Embryonic facial prominence (tissue), 1 donor: ENCODE measurements around the gene XRCC1.
"Not testable (repeated sequence)": the region's sequence is repeated elsewhere in the genome, so short reads cannot be mapped to it uniquely, and the experiment has no call there.

Experiments
- DNase-seq: peaks from one replicate; pipeline ENCODE4 v3.0.0-alpha.2; 2016; ENCODE audit errors: extremely low spot score

XRCC1 gene

DNA sequence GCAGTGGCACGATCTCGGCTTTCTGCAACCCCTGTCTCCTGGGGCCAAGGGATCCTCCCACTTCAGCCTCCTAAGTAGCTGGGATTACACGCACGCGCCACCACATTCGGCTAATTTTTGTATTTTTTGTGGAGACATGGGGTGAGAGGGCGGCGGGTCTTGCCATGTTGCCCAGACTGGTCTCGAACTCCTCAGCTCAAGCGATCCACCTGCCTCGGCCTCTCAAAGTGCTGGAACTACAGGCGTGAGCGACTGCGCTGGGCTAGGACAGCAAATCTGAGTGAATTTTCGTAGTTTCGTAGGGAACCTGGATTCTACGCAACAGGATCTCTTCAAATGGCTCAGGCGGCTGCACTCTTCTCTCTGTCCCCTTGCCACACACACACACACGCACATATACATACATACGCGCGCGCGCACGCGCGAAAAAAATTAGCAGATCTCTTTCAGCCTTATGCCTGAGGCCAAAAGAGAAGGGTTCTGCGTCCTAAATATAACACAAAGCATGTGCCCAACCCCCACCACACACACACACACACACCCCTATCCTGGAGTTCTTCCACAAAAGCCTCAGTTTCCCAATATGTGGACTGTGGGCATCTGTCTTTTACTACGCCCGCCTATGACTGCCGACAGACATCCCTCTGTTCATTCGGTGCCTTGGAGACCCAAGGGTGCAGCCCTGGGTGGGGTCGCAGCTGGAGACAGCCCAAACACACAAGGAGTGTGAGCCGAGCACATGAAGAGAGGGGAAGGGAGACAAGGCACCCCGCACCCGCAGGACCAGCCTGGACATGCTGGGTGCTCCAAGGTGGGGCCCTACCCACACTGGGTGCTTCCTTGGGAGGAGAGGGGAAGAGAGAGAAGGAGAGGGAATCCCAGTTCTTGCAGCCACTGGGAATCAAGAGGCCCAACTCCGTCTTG is 890 bp upstream of the XRCC1 start:
- no peak for DNase-seq

DNA sequence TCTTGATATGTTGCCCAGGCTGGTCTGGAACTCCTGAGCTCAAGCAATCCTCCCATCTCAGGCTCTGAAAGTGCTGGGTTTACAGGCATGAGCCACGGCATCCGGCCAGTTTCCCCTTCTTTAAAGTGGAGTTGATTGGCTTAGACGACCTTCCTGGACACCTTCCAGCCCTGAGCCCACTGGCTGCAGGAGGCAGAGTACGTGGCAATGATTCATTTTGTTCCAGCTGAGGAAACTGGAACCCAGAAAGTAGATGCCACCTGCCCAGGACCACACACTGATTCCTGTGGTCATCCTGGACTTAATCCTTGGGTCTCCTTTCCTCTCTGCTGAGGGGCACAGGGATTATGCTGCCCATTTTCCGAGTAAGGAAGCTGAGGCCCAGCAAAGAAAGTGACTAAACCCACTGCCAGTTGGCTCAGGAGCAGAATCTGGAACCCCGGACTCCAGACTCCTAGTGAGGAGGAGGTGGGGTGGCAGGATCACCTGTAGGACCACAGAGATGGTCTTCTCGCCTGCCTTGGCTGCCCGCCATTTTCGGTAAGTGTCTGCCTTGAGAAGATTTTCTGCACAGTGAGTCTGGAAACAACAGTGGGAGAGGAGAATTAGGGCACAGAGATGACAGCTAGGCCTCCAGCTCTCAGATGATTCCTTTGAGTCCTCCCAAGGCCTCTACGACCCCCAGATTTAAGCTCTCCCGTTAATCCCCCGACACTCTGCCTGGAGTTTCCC is 737 bp downstream of the XRCC1 start:
- DNase-seq, result no peak

DNA sequence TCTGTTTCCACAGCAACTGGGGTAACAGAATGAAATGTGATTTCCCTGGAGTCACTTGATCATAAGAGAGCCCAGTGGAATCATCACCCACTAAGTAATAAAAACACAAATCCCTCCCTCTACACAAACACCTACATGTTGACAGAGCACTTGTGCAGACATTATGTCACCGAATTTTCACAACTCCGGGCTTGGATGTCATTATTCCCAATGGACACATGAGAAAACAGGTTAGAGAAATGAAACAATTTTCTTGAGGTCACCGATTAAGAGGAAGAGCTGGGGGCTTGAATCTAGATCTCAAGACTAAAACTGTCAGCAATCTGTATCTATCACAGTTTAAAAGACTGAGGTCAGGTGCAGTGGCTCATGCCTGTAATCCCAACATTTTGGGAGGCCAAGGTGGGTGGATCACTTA is 3.1 kb downstream of the XRCC1 start:
- no peak for DNase-seq

DNA sequence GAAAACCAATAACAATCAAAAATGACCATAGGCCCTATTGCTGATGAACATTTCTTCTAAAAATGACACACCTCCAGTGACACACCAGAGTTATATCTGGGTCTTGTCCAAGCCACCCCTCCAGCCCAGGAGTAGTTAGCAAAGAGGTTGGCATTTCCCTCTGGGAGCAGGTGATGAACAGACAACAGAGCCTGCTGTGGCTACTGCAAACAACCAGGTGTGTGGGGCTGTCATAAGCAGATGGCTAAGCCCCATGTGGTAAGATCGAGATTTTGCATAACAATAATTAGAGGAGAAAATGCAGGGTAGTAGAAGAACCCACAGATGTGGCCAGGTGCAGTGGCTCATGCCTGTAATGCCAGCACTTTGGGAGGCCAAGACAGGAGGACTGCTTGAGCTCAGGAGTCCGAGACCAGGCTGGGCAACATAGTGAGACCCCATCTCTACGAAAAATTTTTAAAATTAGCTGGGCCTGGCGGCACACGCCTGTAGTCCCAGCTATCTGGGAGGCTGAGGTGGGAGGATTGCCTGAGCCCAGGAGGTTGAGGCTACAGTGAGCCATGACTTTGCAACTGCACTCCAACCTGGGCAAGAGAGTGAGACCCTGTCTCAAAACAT is 5.0 kb downstream of the XRCC1 start:
- no peak for DNase-seq

DNA sequence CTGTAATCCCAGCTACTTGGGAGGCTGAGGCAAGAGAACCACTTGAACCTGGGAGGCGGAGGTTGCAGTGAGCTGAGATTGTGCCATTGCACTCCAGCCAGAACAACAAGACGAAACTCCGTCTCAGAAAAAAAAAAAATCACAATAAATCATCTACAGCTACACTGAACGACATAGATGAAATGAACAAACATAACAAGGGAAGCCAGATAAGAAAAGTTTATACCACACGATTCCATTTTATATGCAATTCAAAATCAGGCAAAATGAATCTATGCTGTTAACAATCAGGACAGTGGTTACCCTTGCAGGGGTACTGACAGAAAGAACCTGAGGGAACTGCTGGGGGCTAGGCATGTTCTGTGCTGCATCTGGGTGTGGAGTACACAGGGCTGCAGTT is 5.7 kb downstream of the XRCC1 start:
- no peak for DNase-seq

DNA sequence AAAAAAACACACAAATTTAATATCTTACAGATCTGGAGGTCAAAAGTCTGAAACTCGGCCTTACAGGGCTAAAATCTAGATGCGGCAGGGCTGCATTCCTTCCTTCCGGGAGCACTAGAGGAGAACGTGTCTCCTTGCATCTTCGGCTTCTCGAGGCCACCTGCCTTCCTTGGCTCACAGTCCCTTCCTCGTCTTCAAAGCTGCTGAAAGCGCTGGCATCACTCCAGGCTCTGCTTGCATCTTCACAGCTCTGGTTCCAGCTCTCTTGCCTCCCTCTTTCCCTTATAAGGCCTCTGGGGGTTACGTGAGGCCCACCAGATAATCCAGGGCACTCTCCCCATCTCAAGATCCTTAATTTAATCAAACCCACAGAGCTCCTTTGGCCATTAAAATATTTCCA is 10.5 kb downstream of the XRCC1 start:
- DNase-seq, result no peak

DNA sequence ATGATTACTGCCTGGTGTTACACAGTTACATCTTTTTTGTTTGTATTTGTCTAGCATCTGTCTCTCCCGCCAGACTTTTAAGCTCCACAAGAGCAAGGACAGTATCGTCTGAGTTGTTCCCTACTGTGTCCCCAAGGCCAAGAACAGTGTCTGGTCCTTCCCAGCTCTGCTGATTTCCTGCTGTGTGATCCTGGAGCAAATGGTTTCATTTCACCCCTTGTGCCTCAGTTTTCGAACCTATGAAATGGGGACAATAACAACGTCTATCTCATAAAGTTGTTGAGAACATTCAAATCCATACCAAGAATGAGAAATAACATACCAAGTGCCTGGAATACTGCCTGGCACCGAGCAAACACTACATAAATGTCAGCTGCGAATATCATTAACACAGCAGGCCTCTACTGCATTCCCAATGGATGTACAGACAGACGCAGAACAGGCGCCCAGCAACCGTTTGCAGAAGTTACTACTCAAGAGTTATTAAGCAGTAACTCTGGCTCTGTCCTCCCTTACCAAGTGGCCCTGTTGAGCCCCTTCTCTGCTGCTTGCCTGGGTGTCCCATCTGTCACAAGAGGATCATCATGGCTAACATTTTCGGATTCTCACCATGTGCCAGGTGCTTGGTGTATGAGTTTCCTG is 11.4 kb downstream of the XRCC1 start:
- no peak for DNase-seq

DNA sequence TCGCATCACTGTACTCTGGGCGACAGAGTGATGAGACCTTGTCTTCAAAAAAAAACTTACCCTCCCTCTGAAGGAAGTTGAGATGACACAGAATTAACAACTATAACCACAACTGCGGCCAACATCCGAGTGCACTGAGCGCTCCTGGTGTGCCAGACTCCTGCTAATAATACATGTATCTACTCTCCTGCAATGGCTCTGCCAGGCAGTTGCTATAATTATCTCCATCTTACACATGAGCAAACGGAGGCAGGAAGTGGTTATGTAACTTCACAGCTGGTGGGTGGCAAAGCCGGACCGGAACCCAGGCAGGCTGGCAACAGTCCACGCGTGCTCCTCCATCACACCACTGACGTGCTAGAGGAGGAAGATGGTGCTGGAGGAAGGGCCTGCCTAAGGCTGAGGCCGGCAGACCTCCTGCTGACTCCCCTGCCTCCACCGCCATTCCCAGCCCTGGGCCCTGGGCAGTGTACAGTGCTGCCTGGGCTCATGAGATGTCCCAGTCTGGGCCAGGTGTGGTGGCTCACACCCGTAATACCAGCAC is 12.6 kb downstream of the XRCC1 start:
- DNase-seq, result no peak

DNA sequence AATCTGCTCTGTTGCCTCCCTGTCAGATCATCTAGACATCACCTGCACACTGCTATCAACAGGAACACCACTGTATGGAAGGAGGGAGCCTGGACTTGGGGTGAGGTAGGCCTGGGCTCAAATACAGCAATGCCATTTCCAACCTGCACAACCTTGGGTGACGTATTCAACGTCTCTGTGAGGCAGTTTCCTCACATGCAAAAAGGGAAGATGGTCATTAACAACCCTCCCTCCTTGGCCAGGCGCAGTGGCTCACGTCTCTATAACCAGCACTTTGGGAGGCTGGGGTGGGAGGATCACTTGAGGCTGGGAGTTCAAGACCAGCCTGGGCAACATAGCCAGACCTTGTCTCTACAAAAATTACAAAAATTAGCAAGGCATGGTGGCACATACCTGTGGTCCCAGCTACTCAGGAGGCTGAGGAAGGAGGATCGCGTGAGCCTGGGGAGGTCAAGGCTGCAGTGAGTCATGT is 13.1 kb downstream of the XRCC1 start:
- DNase-seq, result no peak

DNA sequence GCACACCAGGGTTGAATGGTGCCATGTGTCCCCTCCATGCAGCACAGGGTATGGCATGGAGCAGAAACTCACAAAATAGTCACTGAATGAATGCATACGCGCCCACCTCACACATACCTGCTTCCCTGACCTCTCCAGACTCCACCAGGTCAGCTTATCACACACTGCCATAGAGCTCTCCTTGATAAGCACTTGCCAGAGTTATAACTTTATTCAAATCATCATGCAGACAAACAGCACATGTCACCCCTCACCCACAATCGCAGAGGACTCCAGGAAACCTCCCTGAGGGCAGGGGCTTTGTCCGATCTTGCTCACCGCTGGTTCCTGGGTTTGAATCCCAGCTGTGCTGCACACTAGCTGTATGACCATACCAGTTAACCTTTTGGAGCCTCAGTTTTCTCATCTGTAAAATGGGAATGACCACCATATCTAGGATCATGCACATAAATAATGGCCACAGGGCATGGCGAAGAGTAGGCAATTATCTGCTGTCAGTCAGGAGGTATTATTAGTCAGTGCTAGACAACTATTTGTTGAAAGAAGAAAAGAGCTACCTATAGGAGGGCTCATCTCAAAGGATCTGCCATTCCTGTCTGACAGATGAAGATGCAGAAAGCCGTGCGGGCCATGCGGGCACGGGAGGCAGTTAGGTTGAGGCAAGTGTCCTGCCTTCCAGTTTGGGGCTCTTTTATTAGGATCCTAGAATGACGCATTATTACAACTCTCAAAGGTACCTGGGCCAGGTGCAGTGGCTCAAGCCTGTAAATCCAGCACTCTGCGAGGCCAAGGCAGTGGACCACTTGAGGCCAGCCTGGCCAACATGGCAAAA is 14.0 kb downstream of the XRCC1 start:
- no peak for DNase-seq

DNA sequence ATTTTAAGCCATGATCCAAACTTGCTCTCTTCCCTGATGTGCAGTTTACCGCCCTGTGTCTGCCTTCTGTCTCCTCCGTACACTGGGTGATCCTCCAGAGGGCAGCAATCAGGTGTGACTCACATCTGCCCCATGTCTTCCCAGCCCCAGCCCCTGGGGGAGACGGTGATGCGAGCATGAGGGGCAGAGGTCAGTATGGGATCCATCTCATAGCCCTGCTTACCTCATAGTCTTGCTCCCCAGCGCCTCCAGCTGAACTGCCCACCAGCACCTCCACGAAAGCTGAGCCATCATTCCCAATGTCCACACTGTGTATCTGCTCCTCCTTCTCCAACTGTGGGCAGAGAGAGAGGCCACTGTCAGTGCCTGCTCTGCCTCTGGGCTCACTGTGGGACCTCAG is 14.6 kb downstream of the XRCC1 start:
- no peak for DNase-seq

DNA sequence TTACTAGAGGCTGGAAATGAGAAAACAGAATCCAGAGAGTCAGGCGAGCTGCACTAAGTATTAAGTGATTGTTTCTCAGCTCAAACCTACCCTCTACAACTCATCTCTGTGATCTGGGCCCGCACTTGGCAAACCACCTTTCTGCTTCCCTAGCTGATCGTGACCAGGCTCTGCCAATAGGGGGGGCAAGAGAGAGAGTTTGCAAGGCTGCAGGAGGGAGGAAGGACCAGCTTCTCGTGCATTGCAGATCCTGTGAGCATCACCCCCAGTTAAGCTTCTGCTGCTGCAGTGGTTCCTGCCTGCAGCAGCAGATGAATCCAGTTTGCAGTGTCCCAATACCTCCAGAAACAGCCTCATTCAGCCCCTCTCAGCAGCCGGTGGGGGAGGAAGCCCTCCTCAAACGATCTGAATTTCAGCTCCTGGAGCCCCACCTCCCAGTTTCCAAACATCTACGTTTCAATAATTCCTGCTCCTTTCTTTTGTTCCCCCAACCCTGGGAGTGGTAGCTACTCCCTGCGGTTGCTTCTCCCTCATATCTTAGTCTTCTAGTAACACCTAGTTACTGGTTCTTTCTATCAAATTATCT is 20.0 kb downstream of the XRCC1 start:
- DNase-seq, result no peak

DNA sequence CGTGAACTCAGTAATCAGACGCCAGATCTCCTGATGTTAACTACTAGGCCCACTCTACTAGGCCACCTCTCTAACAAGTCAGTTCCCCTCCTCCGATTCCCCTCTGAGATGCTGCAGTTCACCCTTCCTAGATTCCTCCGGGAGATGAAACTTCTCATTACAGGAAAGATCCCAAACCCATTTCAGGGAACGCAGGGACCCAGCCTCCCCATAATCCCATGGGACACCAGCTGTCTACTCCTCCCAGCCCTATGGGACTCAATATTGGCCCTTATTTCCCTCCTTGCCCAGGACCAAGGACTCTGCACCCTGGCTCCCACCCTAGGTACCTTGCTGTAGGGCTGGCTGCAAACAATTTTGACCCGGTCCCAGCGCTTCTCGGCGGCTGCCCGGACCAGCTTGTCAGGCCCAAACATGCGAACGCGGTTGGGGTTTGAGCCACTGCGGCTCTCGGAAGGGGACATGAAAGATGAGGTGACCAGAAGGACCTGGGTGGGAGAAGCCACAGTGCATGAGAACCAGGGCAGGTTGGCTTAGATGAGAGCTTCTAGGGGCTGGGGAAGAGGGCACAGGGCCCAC is 20.9 kb downstream of the XRCC1 start:
- no peak for DNase-seq

DNA sequence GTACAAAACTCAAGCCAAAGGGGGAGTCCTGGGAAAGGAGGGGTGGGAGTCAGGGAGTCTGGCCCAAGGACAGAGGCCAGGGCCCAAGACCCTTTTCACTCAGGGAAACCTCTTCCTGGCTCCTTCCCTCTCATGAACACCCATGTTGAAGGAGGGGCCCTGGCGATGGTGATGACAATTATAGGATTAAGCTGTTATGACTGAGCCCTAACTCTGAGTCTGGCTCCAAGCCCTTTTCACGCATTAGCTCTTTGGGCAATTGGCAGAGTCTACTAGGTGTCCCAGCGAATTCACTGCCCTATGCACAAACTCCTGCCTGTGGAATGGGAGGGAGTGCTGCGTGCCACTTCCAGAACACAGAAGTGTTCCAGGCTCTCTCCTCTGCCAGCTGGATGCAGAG is 21.7 kb downstream of the XRCC1 start:
- no peak for DNase-seq

DNA sequence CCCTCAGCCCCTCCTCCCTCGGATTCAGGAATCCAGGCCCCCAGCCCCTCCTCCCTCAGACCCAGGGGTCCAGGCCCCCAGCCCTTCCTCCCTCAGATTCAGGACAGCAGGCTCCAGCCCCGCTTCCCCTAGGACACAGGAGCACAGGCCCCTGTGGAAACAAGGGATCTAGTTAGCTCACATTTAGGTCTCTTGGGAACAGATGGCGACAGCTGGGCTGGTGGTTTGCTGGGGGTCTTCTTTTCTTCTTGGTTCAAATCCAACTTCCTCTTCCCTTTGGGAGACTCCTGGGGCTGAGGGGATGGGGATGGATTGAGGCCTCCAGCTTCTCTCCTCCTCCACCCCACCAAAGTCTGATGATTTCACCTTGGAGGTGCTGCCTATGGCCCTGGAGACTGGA is 22.7 kb downstream of the XRCC1 start:
- DNase-seq, result no peak

DNA sequence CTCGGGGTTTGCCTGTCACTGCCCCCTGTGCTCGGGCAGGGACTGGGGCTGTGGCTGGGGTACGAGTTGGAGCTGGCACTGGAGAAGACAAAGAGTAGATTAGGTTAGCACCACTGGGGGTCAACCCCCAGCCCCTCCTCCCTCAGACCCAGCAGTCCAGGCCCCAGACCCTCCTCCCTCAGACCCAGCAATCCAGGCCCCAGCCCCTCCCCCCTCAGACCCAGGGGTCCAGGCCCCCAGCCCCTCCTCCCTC is 23.2 kb downstream of the XRCC1 start:
- DNase-seq, result no peak

DNA sequence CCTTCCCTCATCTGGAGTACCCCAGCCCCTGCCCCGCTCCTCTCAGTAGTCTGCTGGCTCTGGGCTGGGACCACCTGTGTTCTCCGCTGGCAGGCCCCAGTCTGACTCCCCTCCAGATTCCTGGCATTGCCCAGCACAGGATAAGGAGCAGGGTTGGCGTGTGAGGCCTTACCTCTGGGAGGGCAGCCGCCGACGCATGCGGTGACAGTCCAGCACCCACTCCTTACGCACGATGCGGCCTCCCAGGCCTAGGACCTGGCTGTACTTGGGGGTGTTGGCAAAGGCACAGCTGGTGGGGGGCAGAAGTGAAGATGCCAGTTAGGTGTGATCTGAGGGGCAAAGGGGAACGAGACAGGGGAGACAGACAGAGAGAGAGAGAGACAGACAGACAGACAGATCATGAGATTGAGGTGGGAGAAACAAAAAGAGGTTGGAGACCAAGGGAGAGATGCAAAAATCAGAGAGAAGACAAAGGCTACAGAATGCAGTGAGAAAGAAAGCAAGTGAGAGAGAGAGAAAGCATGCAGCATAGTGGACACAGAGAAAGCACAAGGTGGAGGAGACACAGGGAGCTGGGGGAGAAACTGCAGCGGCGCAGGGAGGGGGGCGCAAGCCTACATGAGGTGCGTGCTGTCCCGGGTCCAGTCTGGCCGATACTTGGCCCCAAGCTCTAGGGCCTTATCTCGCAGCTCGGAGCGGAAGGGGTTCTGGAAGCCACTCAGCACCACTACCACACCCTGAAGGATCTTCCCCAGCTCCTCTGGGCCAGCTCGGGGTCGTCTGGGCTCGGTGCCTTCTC is 23.7 kb downstream of the XRCC1 start:
- no peak for DNase-seq

DNA sequence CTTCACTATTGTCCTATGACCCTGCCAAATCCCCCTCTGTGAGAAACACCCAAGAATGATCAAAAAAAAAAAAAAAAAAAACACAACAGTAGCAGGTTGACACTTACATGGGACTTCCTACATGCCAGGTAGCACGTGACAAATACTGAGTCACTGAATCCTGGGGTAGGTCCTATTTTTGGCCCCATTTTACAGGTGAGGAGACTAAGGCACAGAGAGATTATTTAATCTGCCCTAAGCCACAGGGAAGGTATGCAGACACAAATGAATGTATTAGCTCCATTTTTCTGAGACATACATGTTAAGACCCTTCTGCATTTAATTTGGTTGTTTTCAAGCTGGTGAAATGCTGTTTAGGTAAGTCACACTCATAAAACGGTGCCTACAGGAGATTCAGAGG is 26.6 kb downstream of the XRCC1 start:
- no peak for DNase-seq

DNA sequence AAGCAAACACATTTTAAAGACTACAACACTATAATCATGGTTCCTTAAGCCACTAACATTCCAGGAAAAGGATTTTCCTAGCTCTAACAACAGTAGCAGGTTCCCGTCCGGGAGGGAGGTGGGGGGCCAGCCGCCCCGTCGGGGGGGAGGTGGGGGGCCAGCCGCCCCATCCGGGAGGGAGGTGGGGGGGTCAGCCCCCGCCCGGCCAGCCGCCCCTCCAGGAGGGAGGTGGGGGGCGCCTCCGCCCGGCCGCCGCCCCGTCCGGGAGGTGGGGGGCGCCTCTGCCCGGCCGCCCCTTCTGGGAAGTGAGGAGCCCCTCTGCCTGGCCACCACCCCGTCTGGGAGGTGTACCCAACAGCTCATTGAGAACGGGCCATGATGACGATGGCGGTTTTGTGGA is 27.4 kb downstream of the XRCC1 start:
- not testable (repeated sequence) for DNase-seq

DNA sequence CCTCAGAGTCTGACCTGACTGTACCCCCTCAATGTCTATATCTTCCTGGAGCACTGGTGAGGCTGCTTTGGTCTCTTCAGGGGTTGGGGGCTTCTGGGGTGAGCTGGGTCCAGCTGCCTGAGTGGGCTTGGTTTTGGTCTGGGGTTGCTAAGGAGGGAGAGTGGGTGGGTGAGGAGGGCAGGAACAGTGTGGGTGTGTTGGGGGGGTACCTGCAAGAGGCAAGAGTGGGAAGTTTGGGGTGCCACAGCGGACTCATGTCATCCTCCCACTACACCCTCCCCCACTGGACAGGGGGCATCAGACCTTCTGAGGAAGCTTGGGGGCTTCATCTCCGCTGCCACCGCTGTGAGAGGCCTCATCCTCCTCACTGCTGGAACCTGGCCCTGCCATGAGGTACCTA is 28.7 kb downstream of the XRCC1 start:
- no peak for DNase-seq
